Measurements from ENCODE around the gene MAPK8IP1.

The MAPK8IP1 gene

DNA sequence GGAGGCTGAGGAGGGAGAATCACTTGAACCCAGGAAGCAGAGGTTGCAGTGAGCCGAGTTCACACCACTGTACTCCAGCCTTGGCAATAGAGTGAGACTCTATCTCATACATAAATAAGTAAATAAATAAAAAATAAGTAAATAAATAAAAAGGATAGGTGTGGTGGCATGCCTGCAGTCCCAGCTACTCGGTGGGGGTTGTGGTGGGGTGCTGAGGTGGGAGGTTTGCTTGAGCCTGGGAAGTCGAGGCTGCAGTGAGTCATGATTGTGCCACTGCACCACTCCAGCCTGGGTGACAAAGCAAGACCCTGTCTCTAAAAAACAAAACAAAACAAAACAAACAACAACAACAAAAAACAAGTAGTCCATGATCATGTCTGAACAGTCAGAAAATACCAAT is 40.1 kb downstream of the MAPK8IP1 start:
- DNase-seq (ENCODE audit: low spot score): no peak
- in situ Hi-C loops (cut with MboI; ENCODE audit: low pct_unique_long_range_greater_than_20kb, low sequenced_read_pairs, unreplicated experiment): no loop called here
- TF ChIP-seq, protein P1, sequence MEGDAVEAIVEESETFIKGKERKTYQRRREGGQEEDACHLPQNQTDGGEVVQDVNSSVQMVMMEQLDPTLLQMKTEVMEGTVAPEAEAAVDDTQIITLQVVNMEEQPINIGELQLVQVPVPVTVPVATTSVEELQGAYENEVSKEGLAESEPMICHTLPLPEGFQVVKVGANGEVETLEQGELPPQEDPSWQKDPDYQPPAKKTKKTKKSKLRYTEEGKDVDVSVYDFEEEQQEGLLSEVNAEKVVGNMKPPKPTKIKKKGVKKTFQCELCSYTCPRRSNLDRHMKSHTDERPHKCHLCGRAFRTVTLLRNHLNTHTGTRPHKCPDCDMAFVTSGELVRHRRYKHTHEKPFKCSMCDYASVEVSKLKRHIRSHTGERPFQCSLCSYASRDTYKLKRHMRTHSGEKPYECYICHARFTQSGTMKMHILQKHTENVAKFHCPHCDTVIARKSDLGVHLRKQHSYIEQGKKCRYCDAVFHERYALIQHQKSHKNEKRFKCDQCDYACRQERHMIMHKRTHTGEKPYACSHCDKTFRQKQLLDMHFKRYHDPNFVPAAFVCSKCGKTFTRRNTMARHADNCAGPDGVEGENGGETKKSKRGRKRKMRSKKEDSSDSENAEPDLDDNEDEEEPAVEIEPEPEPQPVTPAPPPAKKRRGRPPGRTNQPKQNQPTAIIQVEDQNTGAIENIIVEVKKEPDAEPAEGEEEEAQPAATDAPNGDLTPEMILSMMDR (IDR thresholded peaks at IDR 0.05; ENCODE audit: extremely low read depth, insufficient read depth, missing control alignments): no peak

DNA sequence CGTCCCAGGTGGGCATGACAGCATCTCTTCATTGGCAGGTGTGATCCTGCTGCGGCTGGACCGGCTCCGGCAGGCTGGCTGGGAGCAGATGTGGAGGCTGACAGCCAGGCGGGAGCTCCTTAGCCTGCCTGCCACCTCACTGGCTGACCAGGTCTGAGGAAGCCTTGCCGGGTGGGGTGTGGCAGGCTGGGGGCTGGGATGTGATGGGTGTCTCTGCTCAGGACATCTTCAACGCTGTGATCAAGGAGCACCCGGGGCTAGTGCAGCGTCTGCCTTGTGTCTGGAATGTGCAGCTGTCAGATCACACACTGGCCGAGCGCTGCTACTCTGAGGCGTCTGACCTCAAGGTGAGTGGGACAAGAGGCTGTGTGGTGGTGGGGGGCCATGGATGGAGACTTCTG is 40.5 kb downstream of the MAPK8IP1 start:
- DNase-seq (ENCODE audit: low spot score): peak; percentile 15

DNA sequence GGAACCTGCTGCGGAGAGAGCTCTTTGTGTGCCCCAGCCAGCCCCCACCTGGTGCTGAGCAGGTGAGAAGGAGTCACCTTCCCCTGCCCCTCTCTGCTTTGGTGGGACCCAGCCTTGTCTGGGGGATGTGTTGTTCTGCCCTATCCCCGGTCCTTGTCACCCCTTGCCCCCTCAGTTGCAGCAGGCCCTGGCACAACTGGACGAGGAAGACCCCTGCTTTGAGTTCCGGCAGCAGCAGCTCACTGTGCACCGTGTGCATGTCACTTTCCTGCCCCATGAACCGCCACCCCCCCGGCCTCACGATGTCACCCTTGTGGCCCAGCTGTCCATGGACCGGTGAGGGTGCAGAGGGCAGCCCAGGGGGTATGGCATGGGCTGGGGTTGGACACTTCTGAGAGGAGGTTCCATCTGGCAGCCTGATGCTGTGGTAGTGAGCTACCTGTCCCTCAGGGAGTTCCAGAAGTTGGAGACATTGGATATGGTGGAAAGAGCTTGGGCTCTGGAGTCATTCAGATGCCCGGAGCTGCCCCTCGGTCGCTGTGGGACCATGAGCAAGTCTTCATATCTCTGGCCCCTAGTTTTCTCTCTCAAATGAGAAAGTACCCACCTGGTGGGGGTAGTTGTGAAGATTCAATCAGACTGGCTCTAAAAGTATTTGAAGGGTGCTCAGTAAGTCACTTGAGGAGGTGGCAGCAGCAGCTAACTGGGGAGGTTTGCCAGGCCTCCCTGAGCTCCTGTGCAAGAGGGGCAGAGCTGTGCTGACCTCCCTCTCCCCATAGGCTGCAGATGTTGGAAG is 41.3 kb downstream of the MAPK8IP1 start:
- TF ChIP-seq, protein P1 (IDR thresholded peaks at IDR 0.05; ENCODE audit: extremely low read depth, insufficient read depth, missing control alignments): no peak
- peak; percentile 17 for DNase-seq (ENCODE audit: low spot score)
- in situ Hi-C loops (cut with MboI; ENCODE audit: low pct_unique_long_range_greater_than_20kb, low sequenced_read_pairs, unreplicated experiment): no loop called here

More for the DNA sequence above, 40.5 kb downstream of the MAPK8IP1 start:
- TF ChIP-seq, protein P1 (IDR thresholded peaks at IDR 0.05; ENCODE audit: extremely low read depth, insufficient read depth, missing control alignments): no peak
- in situ Hi-C loops (cut with MboI; ENCODE audit: low pct_unique_long_range_greater_than_20kb, low sequenced_read_pairs, unreplicated experiment): no loop called here

DNA sequence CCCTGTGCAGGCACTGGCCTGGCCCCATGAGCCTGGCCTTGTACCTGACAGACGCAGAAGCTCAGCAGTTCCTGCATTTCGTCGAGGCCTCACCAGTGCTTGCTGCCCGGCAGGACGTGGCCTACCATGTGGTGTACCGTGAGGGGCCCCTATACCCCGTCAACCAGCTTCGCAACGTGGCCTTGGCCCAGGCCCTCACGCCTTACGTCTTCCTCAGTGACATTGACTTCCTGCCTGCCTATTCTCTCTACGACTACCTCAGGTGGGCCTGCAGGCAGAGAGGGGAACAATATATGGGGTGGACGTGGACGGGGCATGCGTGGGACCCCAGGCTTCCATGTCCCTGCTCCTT is 41.9 kb downstream of the MAPK8IP1 start:
- peak; percentile 21 for DNase-seq (ENCODE audit: low spot score)
- TF ChIP-seq, protein P1 (IDR thresholded peaks at IDR 0.05; ENCODE audit: extremely low read depth, insufficient read depth, missing control alignments): no peak
- in situ Hi-C loops (cut with MboI; ENCODE audit: low pct_unique_long_range_greater_than_20kb, low sequenced_read_pairs, unreplicated experiment): no loop called here

DNA sequence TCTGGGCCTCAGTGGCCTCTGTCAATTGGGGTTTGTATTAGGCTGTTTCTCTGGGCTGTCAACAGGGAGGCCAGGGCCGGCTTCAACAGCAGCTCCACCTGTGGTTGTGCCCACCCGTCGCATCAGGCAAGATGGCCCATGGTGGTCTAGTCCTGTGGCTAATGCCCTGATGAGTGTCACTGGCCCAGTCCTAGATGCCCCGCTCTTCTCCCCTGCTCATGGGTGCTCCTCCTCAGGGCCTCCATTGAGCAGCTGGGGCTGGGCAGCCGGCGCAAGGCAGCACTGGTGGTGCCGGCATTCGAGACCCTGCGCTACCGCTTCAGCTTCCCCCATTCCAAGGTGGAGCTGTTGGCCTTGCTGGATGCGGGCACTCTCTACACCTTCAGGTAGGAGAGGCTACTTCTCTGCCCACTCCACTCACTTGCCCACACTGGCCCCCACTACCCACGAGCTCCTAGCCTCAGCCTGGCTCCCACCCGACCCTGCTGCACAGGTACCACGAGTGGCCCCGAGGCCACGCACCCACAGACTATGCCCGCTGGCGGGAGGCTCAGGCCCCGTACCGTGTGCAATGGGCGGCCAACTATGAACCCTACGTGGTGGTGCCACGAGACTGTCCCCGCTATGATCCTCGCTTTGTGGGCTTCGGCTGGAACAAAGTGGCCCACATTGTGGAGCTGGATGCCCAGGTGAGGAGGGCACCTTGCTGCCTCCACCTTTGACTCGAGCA is 42.4 kb downstream of the MAPK8IP1 start:
- in situ Hi-C loops (cut with MboI; ENCODE audit: low pct_unique_long_range_greater_than_20kb, low sequenced_read_pairs, unreplicated experiment): no loop called here
- TF ChIP-seq, protein P1 (IDR thresholded peaks at IDR 0.05; ENCODE audit: extremely low read depth, insufficient read depth, missing control alignments): no peak
- peak; percentile 24 for DNase-seq (ENCODE audit: low spot score)

DNA sequence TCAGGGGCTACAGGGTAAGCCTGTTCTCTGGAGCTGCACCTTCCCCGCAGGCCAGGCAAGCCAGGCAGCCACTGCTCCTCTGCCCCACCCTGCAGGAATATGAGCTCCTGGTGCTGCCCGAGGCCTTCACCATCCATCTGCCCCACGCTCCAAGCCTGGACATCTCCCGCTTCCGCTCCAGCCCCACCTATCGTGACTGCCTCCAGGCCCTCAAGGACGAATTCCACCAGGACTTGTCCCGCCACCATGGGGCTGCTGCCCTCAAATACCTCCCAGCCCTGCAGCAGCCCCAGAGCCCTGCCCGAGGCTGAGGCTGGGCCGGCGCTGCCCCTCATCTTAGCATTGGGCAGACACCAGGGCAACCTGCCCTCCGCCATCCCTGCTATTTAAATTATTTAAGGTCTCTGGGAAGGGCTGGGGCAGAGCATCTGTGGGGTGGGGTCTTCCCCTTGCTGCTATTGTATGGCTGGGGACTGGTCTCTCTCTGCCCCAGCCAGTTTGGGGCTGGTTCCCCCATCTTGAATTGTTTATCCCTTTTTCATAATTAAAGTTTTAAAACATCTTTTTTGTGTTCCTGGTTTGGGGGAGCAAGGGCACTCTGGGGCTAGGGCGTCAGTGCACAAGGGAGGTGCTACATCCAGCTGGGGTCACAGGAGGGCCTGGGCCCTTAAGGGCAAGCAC is 43.2 kb downstream of the MAPK8IP1 start:
- peak; percentile 12 for DNase-seq (ENCODE audit: low spot score)
- TF ChIP-seq, protein P1 (IDR thresholded peaks at IDR 0.05; ENCODE audit: extremely low read depth, insufficient read depth, missing control alignments): no peak
- in situ Hi-C loops (cut with MboI; ENCODE audit: low pct_unique_long_range_greater_than_20kb, low sequenced_read_pairs, unreplicated experiment): no loop called here
